Omental fat pad (tissue), 4 donors: ENCODE measurements around the gene ATP12A. TPM values are rescaled to one million over a fixed set of nuclear protein-coding genes. Genes with fewer than 3 reads are reported as not detected.

Experiments used
- ATAC-seq: fragments of 150-250 bp; one replicate; pipeline ENCODE4 v1.9.1; 2016; ENCODE audit warnings: mild to moderate bottlenecking, moderate library complexity; ENCODE audit not compliant: low FRiP score
- DNase-seq: peaks from one replicate; pipeline ENCODE4 v3.0.0-alpha.2; 2019; ENCODE audit warnings: low spot score
- total RNA-seq, 4 donors: library from RNA; depleted of rRNA; stranded (reverse); fragments of >200 nt; gene quantifications; one replicate each; pipeline ENCODE4 v1.1.0, GENCODE V29; 2016
- TF ChIP-seq, protein P1 (sequence below), 3 donors: fragments of 450-650 bp; IDR thresholded peaks; one replicate each; pipeline ENCODE4 v1.5.1; 2016 to 2017; ENCODE audit warnings: antibody characterized with exemption in 3 of 3, mild to moderate bottlenecking in 3 of 3, moderate library complexity in 2 of 3

Gene ATP12A
- total RNA-seq, 4 donors from 2014 or later: not detected

DNA sequence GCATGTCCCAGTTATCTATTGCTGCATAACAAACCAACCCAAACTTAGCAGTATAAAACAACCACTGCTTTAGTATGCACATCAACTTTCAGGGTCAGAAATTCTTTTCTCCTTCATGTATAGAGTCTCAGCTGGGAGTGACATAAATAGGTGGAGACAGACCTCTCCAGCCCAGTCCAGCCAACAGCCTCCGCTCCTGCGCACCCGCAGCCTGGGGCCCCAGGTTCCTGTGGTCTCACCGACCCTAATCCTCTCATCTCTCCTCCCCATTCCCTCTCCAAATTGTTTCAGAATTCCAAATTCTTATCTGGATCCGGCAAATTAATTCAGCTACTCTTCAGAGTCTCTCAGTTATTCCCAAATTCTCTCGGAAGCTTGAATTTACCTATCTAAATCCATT lies 522 bp upstream of the ATP12A start:
- DNase-seq: no peak
- no peak for ATAC-seq
- TF ChIP-seq, protein P1, sequence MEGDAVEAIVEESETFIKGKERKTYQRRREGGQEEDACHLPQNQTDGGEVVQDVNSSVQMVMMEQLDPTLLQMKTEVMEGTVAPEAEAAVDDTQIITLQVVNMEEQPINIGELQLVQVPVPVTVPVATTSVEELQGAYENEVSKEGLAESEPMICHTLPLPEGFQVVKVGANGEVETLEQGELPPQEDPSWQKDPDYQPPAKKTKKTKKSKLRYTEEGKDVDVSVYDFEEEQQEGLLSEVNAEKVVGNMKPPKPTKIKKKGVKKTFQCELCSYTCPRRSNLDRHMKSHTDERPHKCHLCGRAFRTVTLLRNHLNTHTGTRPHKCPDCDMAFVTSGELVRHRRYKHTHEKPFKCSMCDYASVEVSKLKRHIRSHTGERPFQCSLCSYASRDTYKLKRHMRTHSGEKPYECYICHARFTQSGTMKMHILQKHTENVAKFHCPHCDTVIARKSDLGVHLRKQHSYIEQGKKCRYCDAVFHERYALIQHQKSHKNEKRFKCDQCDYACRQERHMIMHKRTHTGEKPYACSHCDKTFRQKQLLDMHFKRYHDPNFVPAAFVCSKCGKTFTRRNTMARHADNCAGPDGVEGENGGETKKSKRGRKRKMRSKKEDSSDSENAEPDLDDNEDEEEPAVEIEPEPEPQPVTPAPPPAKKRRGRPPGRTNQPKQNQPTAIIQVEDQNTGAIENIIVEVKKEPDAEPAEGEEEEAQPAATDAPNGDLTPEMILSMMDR (IDR thresholded peaks at IDR 0.05): no peak

DNA sequence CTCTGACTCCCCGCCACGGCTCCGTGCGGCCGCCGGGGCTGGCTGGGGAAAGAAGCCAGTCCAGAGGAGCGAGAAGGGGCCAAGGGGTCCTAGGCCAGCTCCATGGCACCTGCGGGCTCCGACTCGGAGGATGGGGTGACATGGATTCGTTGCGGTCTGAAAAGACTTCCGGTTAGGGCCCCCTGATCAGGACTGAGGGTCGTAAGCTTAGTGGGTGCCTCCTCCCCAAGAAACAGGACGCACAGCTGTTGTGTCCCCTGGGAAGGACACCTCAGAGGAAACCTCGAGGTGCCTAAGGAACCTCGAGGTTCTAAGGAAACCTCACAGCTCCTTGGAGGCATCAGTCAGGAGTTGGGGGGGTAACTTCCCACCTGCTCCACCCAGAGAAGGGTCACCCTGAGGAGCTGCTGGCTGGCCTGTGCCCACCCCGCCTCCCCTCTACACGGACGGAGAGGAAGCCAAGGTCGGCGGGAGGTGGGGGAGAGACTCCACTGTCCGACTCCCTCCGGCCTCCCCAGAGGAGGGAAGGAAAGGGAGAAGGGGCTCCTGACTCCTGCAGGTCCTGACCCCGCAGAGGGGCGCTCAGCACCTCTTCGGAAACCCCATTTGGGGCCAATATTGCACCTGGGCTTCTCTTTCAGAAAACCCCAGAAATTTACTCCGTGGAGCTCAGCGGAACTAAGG lies 855 bp downstream of the ATP12A start:
- DNase-seq (no peak), ATAC-seq (no peak)
- TF ChIP-seq, protein P1 (IDR thresholded peaks at IDR 0.05): no peak

DNA sequence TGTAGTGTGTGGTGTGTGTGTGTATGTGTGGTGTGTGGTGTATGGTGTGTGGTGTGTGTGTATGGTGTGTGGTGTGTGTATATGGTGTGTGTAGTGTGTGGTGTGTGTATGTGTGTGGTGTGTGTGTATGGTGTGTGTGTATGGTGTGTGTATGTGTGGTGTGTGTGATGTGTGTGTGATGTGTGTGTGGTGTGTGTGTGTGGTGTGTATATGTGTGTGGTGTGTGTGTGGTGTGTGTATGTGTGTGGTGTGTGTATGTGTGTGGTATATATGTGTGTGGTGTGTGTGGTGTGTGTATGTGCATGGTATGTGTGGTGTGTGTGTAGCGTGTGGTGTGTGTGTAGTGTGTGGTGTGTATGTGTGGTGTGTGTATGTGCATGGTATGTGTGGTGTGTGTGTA lies 1.7 kb downstream of the ATP12A start:
- DNase-seq: no peak
- ATAC-seq: no peak
- TF ChIP-seq, protein P1 (IDR thresholded peaks at IDR 0.05): no peak

DNA sequence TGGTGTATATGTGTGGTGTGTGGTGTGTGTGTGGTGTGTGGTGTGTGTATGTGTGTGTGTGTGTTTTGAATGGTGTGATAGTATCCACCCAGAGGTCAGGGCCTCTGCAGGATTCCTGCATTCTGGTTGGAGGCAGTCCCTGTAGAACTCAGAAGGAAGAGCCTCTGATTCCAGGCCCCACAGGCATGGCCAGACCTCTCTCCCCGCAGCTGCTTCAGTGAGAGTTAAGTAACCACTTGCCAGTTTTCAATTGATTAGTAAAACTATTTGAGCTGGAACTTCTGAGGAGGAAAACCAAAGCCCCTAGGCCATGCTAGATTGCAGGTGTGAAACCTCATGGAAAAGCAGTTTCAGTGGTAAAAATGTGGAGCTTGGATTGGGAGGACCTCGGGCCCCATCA lies 2.1 kb downstream of the ATP12A start:
- no peak for ATAC-seq
- TF ChIP-seq, protein P1 (IDR thresholded peaks at IDR 0.05): no peak
- DNase-seq: no peak

DNA sequence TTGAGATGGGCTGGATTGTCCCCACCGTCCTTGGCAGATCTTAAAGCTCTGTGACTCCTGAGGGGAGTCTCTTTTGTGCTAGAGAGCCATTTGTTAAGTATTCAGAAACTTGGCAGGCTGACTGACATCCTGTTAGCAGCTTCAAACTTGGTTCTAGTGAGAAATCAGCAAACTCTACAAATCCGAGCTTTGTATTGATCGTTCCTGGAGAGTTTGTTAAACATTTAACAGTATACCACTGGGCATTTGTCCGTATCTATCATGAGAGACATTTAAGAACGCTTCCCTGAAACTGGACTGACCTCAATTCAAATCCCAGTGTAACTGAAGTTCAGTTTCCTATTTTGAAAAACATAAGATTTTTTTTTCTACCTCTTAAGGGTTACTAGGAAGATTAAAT lies 3.1 kb downstream of the ATP12A start:
- no peak for ATAC-seq
- TF ChIP-seq, protein P1 (IDR thresholded peaks at IDR 0.05): no peak

DNA sequence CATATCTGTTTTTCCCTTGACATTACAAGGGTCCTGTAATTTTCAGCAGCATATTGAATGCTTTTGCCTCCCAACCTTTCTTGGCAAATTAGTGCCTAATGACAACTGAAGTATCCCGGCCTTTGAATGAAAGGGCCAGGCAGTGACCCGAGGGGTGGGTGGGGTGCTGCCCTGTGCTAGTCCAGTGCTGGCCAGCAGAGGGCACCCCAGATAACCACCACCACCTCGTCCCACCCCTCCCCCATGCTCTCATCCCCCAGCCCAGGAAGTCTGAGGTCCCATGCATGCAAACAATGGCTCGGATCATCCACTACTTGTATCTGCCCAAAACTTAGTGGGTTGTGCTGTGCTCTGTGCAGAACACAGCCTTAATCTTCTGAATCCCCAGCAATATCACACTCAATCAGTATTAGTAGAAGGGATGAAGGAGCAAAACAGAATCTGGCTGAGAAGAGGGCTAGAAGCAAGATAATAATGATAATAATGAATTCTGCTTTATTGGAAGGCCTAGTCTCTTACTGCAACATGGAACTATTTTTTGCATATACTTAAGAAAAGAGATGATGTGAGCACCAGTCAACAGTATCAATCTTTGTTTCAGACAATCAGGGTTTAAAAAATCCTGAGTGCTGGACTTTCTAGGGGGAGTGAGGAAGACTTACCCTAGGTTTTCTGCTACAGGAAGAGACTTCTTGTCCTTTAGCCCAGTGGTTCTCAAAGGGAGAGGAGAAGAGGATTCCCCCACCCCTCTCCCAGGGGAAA lies 3.8 kb downstream of the ATP12A start:
- ATAC-seq (peak; percentile 74), DNase-seq (peak; percentile 36)
- TF ChIP-seq, protein P1 (IDR thresholded peaks at IDR 0.05): no peak

More for the DNA sequence above, 3.1 kb downstream of the ATP12A start:
- no peak for DNase-seq

DNA sequence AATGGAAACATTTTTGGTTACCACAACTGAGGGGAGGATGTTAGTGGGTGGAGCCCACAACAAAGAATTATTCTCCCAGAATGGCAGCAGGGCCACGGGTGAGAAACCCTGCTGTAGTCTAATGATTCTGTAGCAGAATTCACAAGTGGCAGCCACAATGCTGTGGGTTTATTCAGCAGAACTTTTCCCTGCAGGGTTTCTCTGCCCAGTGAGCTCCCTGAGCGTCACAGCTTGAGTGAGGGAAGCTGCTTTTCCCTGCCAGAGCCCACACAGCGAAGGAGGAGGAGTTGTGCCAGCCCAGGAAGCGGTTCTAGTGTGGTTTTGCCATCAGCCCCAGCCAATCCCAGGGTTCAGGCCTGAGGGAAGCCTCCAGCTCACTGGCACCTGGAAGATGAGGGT lies 4.4 kb downstream of the ATP12A start:
- DNase-seq (no peak), ATAC-seq (no peak)
- TF ChIP-seq, protein P1 (IDR thresholded peaks at IDR 0.05): no peak
